Dendritic cell treated with granulocyte-macrophage colony-stimulating factor and Interleukin-4, amounts not matched to agents 40 ng/mL and 50 ng/mL, for 4 days (primary cell): ENCODE measurements around the gene S100P.
"Not testable (repeated sequence)": the region's sequence is repeated elsewhere in the genome, so short reads cannot be mapped to it uniquely, and the experiment has no call there.

Experiments used
- H3K27ac Mint-ChIP-seq: one replicate; pipeline ENCODE4 v1.8.0; 2022; ENCODE audit warnings: mild to moderate bottlenecking, mixed read lengths
- H3K27me3 Mint-ChIP-seq: one replicate; pipeline ENCODE4 v1.8.0; 2022; ENCODE audit warnings: mild to moderate bottlenecking, mixed read lengths
- H3K36me3 Mint-ChIP-seq: one replicate; pipeline ENCODE4 v1.8.0; 2022; ENCODE audit warnings: low read depth, mixed read lengths
- H3K4me1 Mint-ChIP-seq: one replicate; pipeline ENCODE4 v1.8.0; 2022; ENCODE audit warnings: low read depth, mixed read lengths
- H3K4me3 Mint-ChIP-seq: one replicate; pipeline ENCODE4 v1.8.0; 2022; ENCODE audit warnings: mild to moderate bottlenecking, moderate library complexity, mixed read lengths
- H3K9me3 Mint-ChIP-seq: one replicate; pipeline ENCODE4 v1.8.0; 2022; ENCODE audit warnings: mixed read lengths
- intact Hi-C: fragments of 100-400 bp; cut with micrococcal nuclease; formaldehyde crosslinking; loops from one replicate; pipeline ENCODE4 v1.15.0; 2022

The S100P gene

DNA sequence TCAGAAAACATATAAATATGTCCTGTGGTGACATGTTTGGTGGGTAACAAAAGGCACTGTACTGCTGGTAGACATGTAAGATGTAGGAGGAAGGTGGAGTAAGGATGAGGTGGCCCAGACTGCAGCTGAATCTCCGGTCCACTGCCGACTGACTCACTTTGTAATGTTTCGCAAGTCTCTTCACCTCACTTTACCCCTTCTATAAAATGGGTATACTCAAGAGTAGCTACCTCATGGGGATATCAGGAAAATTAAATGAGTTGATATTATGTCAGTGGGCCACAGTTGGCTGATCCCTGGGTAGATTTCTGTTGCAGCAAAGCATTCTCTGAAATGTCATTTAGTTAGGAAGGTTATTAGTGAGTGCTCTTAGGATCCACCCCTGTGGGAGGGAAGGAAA, 31.1 kb upstream of the S100P start:
- H3K27me3 Mint-ChIP-seq = peaks cover 65% of the 10 kb centered on the region
- H3K36me3 Mint-ChIP-seq = no peaks in the 10 kb centered on the region
- intact Hi-C loops = no loop called here
- H3K4me1 Mint-ChIP-seq = peaks cover 27% of the 10 kb centered on the region
- no peak overlapping the region for H3K4me3 Mint-ChIP-seq
- H3K9me3 Mint-ChIP-seq = no peaks in the 10 kb centered on the region
- H3K27ac Mint-ChIP-seq = no peak overlapping the region

DNA sequence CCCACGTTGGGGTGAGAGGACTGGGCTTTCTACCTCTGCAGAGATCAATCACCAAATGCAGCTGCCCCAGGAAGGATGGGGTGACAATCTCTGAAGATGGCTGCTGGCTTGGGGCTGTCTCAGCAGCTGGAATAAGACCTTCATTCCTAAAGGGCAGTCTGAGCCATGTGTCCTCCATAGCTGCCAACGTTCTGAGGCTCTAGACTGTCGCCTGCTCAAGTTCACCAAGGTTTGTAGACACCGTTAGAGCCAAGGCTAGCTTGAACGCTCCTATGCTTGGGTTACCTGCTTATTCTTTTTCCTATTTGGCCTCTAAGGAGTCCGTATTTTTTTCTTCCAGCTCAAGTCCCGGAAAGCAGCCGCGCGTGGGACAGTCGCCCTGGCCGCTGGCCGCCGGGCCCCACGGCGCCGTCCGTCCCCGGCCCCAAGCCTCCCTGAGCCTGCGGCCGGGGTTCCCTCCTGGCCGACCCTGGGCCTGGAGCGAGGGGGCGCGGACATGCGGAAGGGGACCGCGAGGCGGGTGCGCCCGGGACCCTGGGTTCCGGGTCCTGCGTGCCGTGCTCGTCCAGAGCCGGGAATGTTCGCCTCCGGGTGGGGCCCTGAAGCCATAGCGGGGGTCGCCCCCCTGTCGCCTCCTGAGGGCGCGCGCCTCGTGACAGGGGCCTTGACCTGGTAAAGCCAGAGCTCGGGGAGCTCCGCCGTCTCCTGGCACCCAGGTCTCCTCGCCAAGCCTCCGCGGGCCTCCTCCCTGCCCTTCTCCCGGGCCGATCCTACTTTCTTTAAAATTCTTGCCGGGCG, 29.9 kb upstream of the S100P start:
- no peaks in the 10 kb centered on the region for H3K9me3 Mint-ChIP-seq
- H3K4me1 Mint-ChIP-seq = peaks cover 20% of the 10 kb centered on the region
- intact Hi-C loops = no loop called here
- peaks cover 58% of the 10 kb centered on the region for H3K27me3 Mint-ChIP-seq
- H3K4me3 Mint-ChIP-seq = no peak overlapping the region
- H3K27ac Mint-ChIP-seq = no peak overlapping the region
- no peaks in the 10 kb centered on the region for H3K36me3 Mint-ChIP-seq

DNA sequence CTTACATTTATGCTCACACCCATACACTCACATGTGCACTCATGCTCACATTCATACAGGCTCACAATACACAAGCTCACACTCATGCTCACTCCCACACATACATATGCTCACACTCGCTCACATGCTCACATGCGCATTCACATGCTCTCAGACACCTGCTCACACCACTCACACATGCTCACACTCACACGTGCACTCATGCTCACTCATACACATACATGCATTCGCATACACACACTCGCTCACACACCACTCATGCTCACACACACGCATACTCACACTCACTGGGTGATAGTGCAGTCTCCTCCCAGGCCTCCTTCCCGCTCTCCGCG, 28.4 kb upstream of the S100P start:
- Mint-ChIP-seq H3K4me3 (no peak overlapping the region), H3K27ac (no peak overlapping the region), H3K9me3 (no peaks in the 10 kb centered on the region), H3K4me1 (peaks cover 5% of the 10 kb centered on the region), H3K36me3 (no peaks in the 10 kb centered on the region), H3K27me3 (peaks cover 44% of the 10 kb centered on the region)
- intact Hi-C loops = no loop called here

DNA sequence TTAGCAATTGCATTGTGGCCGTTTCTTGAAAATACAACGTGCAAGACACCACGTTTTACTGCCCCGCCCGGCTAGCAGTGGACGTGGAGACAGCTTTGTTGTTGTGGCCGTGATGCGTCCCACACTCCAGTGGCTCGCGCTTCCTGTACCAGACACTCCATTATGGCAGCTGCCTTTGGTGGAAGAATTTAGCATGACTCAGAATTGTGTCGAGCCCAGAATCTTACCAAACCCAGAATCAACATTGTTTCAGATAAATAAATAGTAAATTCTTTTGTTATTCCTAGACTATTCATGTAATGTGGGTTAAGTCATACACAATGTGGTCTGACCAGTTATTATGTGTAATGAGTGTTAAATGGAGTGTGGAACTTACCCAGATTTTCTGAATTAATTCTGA, 25.3 kb upstream of the S100P start:
- H3K27me3 Mint-ChIP-seq = peaks cover 15% of the 10 kb centered on the region
- no peak overlapping the region for H3K27ac Mint-ChIP-seq
- no peak overlapping the region for H3K4me3 Mint-ChIP-seq
- no peaks in the 10 kb centered on the region for H3K9me3 Mint-ChIP-seq
- intact Hi-C loops = no loop called here
- H3K4me1 Mint-ChIP-seq = peaks cover 3% of the 10 kb centered on the region
- peaks cover 6% of the 10 kb centered on the region for H3K36me3 Mint-ChIP-seq

DNA sequence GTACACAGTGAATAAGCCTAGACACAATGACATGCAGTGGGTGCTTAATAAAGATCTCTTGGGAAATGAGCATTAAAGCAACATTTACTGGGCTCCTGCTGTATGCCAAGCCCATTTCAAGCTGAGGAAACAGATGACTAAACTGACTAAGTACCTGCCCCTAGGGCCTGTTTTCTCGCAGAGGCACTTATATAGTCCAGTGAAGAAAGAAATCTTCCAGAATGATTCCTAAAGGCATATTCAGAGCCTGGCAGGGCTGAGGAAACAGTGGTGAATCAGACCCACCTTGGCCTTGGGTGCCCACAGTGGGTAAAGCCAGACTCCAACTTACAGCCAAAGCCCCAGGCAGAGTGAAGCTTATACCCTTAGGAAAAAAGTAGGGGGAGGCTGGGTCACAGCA, 22.0 kb upstream of the S100P start:
- H3K27ac Mint-ChIP-seq = no peak overlapping the region
- H3K4me1 Mint-ChIP-seq = peaks cover 32% of the 10 kb centered on the region
- H3K9me3 Mint-ChIP-seq = no peaks in the 10 kb centered on the region
- H3K4me3 Mint-ChIP-seq = no peak overlapping the region
- intact Hi-C loops = loop anchor here (5.0 kb wide), 1 partner anchor 36 kb away; the partner anchor contains the start of gene MRFAP1L1
- peaks cover 38% of the 10 kb centered on the region for H3K36me3 Mint-ChIP-seq
- peaks cover 6% of the 10 kb centered on the region for H3K27me3 Mint-ChIP-seq

DNA sequence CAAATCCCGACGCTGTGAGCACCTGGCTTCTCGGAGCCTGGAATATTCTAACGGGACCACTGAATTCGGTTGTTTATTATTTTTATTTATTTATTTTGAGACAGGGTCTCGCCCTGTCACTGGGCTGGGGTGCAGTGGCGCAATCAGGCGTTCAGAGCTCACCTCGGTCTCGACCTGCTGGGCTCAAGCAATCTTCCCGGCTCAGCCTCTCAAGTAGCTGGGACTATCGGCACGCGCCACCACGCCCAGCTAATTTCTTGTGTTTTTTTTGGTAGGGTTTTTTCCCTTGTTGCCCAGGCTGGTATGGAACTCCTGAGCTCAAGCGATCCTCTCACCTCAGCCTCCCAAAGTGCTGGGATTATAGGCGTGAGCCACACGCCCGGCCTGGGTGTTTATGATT, 21.5 kb upstream of the S100P start:
- H3K36me3 Mint-ChIP-seq = peaks cover 43% of the 10 kb centered on the region
- intact Hi-C loops = loop anchor here (5.0 kb wide), 1 partner anchor 35 kb away; the partner anchor contains the start of gene MRFAP1L1
- no peaks in the 10 kb centered on the region for H3K9me3 Mint-ChIP-seq
- H3K4me1 Mint-ChIP-seq = peaks cover 37% of the 10 kb centered on the region
- peaks cover 6% of the 10 kb centered on the region for H3K27me3 Mint-ChIP-seq
- no peak overlapping the region for H3K27ac Mint-ChIP-seq
- no peak overlapping the region for H3K4me3 Mint-ChIP-seq

DNA sequence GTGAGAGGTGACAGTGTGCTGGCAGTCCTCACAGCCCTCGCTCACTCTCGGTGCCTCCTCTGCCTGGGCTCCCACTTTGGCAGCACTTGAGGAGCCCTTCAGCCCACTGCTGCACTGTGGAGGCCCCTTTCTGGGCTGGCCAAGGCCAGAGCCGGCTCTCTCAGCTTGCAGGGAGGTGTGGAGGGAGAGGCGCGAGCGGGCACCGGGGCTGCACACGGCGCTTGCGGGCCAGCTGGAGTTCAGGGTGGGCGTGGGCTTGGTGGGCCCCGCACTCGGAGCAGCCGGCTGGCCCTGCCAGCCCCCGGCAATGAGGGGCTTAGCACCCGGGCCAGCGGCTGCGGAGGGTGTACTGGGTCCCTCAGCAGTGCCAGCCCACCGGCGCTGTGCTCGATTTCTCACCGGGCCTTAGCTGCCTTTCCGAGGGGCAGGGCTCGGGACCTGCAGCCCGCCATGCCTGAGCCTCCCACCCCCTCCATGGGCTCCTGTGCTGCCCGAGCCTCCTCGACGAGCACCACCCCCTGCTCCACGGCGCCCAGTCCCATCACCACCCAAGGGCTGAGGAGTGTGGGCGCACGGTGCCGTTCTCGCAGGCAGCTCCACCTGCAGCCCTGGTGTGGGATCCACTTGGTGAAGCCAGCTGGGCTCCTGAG, 21.0 kb upstream of the S100P start:
- not testable (repeated sequence) for H3K9me3 Mint-ChIP-seq, H3K4me3 Mint-ChIP-seq, H3K27me3 Mint-ChIP-seq
- Mint-ChIP-seq H3K4me1 (peaks cover 42% of the 10 kb centered on the region), H3K36me3 (peaks cover 45% of the 10 kb centered on the region), H3K27ac (peak overlapping the region; percentile 97)
- intact Hi-C loops = loop anchor here (5.0 kb wide), 1 partner anchor 35 kb away; the partner anchor contains the start of gene MRFAP1L1

DNA sequence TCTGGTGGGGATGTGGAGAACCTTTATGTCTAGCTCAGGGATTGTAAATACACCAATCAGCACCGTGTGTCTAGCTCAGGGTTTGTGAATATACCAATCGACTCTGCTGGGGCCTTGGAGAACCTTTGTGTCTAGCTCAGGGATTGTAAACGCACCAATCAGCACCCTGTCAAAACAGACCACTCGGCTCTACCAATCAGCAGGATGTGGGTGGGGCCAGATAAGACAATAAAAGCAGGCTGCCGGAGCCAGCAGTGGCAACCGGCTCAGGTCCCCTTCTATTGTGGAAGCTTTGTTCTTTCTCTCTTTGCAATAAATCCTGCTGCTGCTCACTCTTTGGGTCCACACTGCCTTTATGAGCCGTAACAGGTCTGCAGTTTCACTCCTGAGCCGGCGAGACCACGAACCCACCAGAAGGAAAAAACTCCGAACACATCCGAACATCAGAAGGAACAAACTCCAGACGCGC, 20.5 kb upstream of the S100P start:
- peaks cover 45% of the 10 kb centered on the region for H3K4me1 Mint-ChIP-seq
- H3K9me3 Mint-ChIP-seq, H3K27me3 Mint-ChIP-seq: not testable (repeated sequence)
- intact Hi-C loops = loop anchor here (5.0 kb wide), 1 partner anchor 34 kb away; the partner anchor contains the start of gene MRFAP1L1
- peak overlapping the region; percentile 92 for H3K4me3 Mint-ChIP-seq
- H3K36me3 Mint-ChIP-seq = peaks cover 45% of the 10 kb centered on the region
- peak overlapping the region; percentile 97 for H3K27ac Mint-ChIP-seq

DNA sequence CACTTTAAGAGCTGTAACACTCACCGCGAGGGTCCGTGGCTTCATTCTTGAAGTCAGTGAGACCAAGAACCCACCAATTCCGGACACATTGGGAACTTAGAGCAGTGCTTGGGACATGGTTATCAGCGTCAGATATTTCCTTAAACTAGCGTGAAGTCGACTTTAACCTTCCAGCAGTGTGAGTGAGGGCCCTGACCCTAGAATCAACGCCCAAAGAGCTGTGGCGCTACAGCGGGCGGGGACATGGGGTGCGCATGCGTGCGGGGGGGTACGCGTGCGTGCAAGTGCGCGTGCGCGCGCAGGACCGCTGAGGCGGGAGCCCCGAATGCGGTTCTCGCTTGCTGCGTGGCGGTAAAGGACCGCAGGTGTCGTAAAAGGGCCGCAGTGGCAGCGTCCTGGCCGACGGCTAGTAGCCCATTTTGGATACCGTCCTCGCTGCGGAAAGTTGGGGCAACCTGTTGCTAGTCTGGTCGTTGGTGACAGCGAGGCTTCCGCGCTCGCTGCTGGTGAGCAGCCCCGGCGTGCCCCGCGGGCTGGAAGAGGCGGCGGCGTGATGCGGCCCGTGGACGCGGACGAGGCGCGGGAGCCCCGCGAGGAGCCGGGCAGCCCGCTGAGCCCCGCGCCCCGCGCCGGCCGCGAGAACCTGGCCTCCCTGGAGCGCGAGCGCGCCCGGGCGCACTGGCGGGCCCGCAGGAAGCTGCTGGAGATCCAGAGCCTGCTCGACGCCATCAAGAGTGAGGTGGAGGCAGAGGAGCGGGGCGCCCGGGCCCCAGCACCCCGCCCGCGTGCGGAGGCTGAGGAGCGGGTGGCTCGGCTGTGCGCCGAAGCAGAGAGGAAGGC, 19.8 kb upstream of the S100P start:
- Mint-ChIP-seq H3K27ac (peak overlapping the region; percentile 97), H3K4me1 (peaks cover 45% of the 10 kb centered on the region), H3K36me3 (peaks cover 45% of the 10 kb centered on the region)

DNA sequence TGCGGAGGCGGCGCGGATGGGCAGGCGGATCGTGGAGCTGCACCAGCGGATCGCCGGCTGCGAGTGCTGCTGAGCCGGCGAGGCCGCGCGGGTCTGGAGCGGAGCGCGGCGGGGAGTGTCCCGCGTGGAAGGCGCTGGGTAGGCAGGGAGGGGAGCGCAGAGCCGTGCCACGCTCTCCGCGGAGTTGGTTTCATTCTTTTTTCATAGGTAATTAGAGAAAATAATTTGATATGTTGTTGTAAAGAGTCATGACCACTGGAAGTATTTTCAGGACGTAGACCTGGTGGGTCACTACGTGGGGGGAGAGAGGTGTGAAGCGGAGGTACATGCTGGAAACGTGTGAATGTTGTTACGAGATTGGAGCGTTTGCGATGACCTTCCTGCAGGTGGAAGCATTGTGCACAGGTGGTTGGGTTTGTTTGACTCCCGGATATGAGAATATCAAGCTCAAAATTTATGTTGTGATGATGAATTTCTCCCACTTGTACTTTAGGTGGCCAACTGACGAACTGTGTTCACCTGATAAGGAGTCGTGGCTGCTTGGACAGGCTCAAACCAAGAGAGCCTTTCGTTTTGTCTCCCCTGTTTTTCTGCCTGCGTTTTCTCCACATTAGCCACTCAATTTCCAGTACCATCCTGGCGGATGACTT, 19.1 kb upstream of the S100P start:
- Mint-ChIP-seq H3K27ac (peak overlapping the region; percentile 97), H3K36me3 (peaks cover 45% of the 10 kb centered on the region), H3K9me3 (no peaks in the 10 kb centered on the region), H3K4me1 (peaks cover 45% of the 10 kb centered on the region), H3K4me3 (peak overlapping the region; percentile 92), H3K27me3 (no peaks in the 10 kb centered on the region)
- intact Hi-C loops = loop anchor here (1.0 to 5.0 kb wide), 2 partner anchors 33 kb away; partner anchors contain the start of gene MRFAP1L1

More for the DNA sequence above, 19.8 kb upstream of the S100P start:
- Mint-ChIP-seq H3K27me3 (no peaks in the 10 kb centered on the region), H3K9me3 (no peaks in the 10 kb centered on the region), H3K4me3 (peak overlapping the region; percentile 92)
- intact Hi-C loops = loop anchor here (1.0 to 5.0 kb wide), 2 partner anchors 33 kb away; partner anchors contain the start of gene MRFAP1L1

DNA sequence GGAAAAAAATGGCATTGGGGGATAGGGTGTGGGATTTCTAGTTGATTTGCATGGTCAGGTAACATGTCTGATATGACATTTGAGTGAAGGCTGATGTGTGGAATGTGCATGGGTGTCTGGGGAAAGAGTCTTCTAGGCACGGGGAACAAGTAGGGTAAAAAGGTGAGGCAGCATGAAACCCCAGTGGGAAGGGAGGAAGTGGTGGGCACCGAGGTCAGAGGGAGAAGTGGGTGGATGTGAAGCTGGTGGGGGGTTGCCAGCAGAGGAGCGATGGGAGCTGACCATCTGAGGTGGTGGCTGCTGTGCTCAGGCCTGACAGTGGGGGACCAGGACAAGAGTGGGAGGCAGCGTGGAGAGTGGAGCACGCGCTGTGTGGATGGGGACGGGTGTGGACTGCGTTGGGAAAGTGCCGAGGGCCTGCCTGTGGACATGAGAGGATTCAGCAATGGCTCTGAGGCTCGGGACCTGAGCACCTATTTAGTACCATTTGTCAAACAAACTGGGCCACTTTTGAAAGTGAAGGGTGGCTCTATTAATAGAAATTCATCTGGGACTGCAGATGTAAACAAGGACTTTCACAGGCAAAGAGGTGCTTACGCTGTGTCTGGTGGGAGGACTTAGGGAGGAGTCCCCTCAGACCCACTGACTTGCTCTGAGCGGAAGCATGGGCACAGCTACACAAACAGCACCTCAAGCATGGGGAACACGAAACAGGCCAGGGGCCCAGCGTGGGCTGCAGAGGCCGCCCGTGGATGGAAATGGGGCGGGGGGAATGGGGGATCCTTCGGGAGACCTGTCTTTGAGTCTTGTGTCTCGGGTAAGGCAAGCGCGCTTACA, 16.7 kb upstream of the S100P start:
- no peaks in the 10 kb centered on the region for H3K27me3 Mint-ChIP-seq
- H3K4me3 Mint-ChIP-seq = peak overlapping the region; percentile 52
- peak overlapping the region; percentile 27 for H3K27ac Mint-ChIP-seq
- H3K4me1 Mint-ChIP-seq = peaks cover 45% of the 10 kb centered on the region
- intact Hi-C loops = no loop called here
- H3K36me3 Mint-ChIP-seq = peaks cover 59% of the 10 kb centered on the region
- peaks cover 7% of the 10 kb centered on the region for H3K9me3 Mint-ChIP-seq

DNA sequence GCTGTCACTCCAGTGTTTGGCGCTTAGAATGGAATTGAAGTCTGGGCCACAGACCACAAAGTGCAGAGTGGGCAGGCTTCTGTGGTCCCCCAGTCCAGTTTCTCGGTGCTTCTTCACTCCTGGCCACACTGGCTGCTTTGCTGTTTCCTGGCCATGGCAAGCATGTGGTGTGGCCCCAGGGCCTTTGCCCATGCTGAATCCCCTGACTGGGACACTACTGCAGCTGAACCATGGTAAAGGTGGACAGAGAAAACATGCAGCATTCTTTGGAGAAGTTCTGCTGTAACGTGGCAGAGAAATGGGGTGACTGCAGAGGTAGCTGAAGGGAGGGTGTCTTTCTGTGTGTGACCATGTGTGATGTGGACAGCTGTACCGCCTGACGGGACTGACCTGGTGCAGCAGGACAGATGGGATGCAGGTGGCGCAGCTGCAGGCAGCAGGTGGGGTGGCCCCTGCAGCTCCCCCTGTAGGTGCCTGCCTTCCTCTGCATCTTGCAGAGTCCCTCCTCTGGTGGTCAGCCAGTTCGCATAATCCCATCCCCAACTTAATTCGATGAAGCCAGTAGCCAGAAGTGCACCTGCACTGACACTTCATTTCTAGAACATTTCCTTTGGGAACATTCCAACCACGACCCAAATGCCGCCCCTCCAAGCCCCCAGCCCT, 13.2 kb upstream of the S100P start:
- Mint-ChIP-seq H3K36me3 (peaks cover 33% of the 10 kb centered on the region), H3K4me3 (no peak overlapping the region), H3K27me3 (no peaks in the 10 kb centered on the region), H3K27ac (no peak overlapping the region), H3K9me3 (peaks cover 7% of the 10 kb centered on the region), H3K4me1 (peaks cover 32% of the 10 kb centered on the region)
- intact Hi-C loops = no loop called here
